HEK293 (cell line): ENCODE measurements around the gene RNF43.

ENCODE experiments used
- GLIS1 ChIP-seq: fragments of 450-650 bp; formaldehyde crosslinking; IDR thresholded peaks from 2 replicates; pipeline ENCODE4 v1.5.1; 2016; ENCODE audit warnings: missing biosample characterization, missing genetic modification characterization
- IKZF3 ChIP-seq: fragments of 450-650 bp; IDR thresholded peaks from 2 replicates; pipeline ENCODE4 v1.5.0; 2018; ENCODE audit warnings: missing biosample characterization, mild to moderate bottlenecking, missing genetic modification characterization, moderate library complexity
- KLF16 ChIP-seq: fragments of 450-650 bp; formaldehyde crosslinking; IDR thresholded peaks from 2 replicates; pipeline ENCODE4 v1.5.1; 2017; ENCODE audit warnings: missing biosample characterization, missing genetic modification characterization
- SCRT2 ChIP-seq: fragments of 450-650 bp; formaldehyde crosslinking; IDR thresholded peaks from 2 replicates; pipeline ENCODE4 v1.5.1; 2016; ENCODE audit warnings: missing biosample characterization, missing genetic modification characterization
- SP3 ChIP-seq: fragments of 450-650 bp; formaldehyde crosslinking; IDR thresholded peaks from 2 replicates; pipeline ENCODE4 v1.5.1; 2016; ENCODE audit warnings: missing biosample characterization, missing genetic modification characterization
- YY1 ChIP-seq: fragments of 450-650 bp; formaldehyde crosslinking; IDR thresholded peaks from 2 replicates; pipeline ENCODE4 v1.5.1; 2018; ENCODE audit warnings: missing biosample characterization, missing genetic modification characterization
- ZBTB17 ChIP-seq: fragments of 450-650 bp; formaldehyde crosslinking; IDR thresholded peaks from 2 replicates; pipeline ENCODE4 v1.5.1; 2016; ENCODE audit warnings: missing biosample characterization, missing genetic modification characterization
- ZFHX2 ChIP-seq: fragments of 450-650 bp; formaldehyde crosslinking; conservative IDR thresholded peaks from 2 replicates; pipeline ENCODE4 v1.5.1; 2016; ENCODE audit warnings: missing biosample characterization, missing genetic modification characterization
- ZNF239 ChIP-seq: fragments of 450-650 bp; formaldehyde crosslinking; IDR thresholded peaks from 2 replicates; pipeline ENCODE4 v1.5.1; 2016; ENCODE audit warnings: missing biosample characterization, missing genetic modification characterization
- ZNF311 ChIP-seq: fragments of 450-650 bp; formaldehyde crosslinking; IDR thresholded peaks from 2 replicates; pipeline ENCODE4 v1.5.1; 2017; ENCODE audit warnings: missing biosample characterization, missing genetic modification characterization, borderline replicate concordance
- ZNF324 ChIP-seq: fragments of 450-650 bp; formaldehyde crosslinking; IDR thresholded peaks from 2 replicates; pipeline ENCODE4 v1.5.1; 2016; ENCODE audit warnings: missing biosample characterization, missing genetic modification characterization
- ZNF391 ChIP-seq: fragments of 450-650 bp; formaldehyde crosslinking; IDR thresholded peaks from 2 replicates; pipeline ENCODE4 v1.5.1; 2016; ENCODE audit warnings: low read depth, missing biosample characterization, missing genetic modification characterization, borderline replicate concordance
- ZNF394 ChIP-seq: fragments of 450-650 bp; formaldehyde crosslinking; IDR thresholded peaks from 2 replicates; pipeline ENCODE4 v1.5.1; 2016; ENCODE audit warnings: missing biosample characterization, missing genetic modification characterization, mild to moderate bottlenecking, moderate library complexity, borderline replicate concordance
- ZNF404 ChIP-seq: fragments of 450-650 bp; formaldehyde crosslinking; IDR thresholded peaks from 2 replicates; pipeline ENCODE4 v1.5.1; 2017; ENCODE audit warnings: missing biosample characterization, missing genetic modification characterization
- ZNF560 ChIP-seq: fragments of 450-650 bp; formaldehyde crosslinking; IDR thresholded peaks from 2 replicates; pipeline ENCODE4 v1.5.1; 2017; ENCODE audit warnings: missing biosample characterization, missing genetic modification characterization, borderline replicate concordance
- ZNF585B ChIP-seq: fragments of 450-650 bp; formaldehyde crosslinking; IDR thresholded peaks from 2 replicates; pipeline ENCODE4 v1.5.1; 2016; ENCODE audit warnings: missing biosample characterization, missing genetic modification characterization
- ZNF658 ChIP-seq: fragments of 450-650 bp; formaldehyde crosslinking; IDR thresholded peaks from 2 replicates; pipeline ENCODE4; 2016; ENCODE audit warnings: missing biosample characterization, missing genetic modification characterization
- ZNF777 ChIP-seq: fragments of 450-650 bp; formaldehyde crosslinking; IDR thresholded peaks from 2 replicates; pipeline ENCODE4 v1.5.1; 2017; ENCODE audit warnings: missing biosample characterization, missing genetic modification characterization, borderline replicate concordance
- TF ChIP-seq, protein P1 (sequence below): fragments of 450-650 bp; formaldehyde crosslinking; conservative IDR thresholded peaks from 2 replicates; pipeline ENCODE4 v1.5.1; 2016; ENCODE audit warnings: low read depth, missing biosample characterization, missing genetic modification characterization
- TF ChIP-seq, protein P2 (sequence below): fragments of 450-650 bp; formaldehyde crosslinking; IDR thresholded peaks from 2 replicates; pipeline ENCODE4 v1.5.1; 2016; ENCODE audit warnings: missing biosample characterization, missing genetic modification characterization
- TF ChIP-seq, protein P3 (sequence below): fragments of 450-650 bp; formaldehyde crosslinking; IDR thresholded peaks from 2 replicates; pipeline ENCODE4 v1.5.1; 2016; ENCODE audit warnings: missing biosample characterization, missing genetic modification characterization
- TF ChIP-seq, protein P4 (sequence below): fragments of 450-650 bp; formaldehyde crosslinking; IDR thresholded peaks from 2 replicates; pipeline ENCODE4 v1.5.1; 2016; ENCODE audit warnings: missing biosample characterization, missing genetic modification characterization
- TF ChIP-seq, protein P5 (sequence below): fragments of 450-650 bp; formaldehyde crosslinking; IDR thresholded peaks from 2 replicates; pipeline ENCODE4 v1.5.1; 2016; ENCODE audit warnings: missing biosample characterization, missing genetic modification characterization
- TF ChIP-seq, protein P6 (sequence below): fragments of 450-650 bp; formaldehyde crosslinking; IDR thresholded peaks from 2 replicates; pipeline ENCODE4 v1.5.1; 2016; ENCODE audit warnings: missing biosample characterization, missing genetic modification characterization
- TF ChIP-seq, protein P7 (sequence below): fragments of 450-650 bp; formaldehyde crosslinking; IDR thresholded peaks from 2 replicates; pipeline ENCODE4 v1.5.1; 2016; ENCODE audit warnings: missing biosample characterization, missing genetic modification characterization

RNF43 gene

DNA sequence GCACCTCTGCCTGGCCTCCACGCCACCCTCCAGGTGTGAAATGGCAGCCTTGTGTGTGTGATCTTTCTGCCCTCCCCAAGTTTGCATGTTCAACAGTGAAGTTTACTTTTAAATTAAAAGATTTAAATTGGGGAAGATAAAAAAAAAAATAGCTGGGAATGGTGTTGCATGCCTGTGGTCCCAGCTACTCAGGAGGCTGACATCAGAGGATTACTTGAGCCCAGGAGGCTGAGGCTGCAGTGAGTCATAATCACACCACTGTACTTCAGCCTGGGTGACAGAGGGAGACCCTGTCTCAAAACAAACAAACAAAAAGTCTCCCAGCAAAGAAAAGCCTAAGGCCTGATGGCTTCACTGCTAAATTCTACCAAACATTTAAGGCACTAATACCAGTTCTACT is 35.4 kb upstream of the RNF43 start (continued):
- no peak for TF ChIP-seq YY1 (tag by site-specific recombination)
- 0 out of 2 replicates have a peak, but pooled peaks have one; percentile 19 for TF ChIP-seq ZBTB17
- TF ChIP-seq, protein P1, sequence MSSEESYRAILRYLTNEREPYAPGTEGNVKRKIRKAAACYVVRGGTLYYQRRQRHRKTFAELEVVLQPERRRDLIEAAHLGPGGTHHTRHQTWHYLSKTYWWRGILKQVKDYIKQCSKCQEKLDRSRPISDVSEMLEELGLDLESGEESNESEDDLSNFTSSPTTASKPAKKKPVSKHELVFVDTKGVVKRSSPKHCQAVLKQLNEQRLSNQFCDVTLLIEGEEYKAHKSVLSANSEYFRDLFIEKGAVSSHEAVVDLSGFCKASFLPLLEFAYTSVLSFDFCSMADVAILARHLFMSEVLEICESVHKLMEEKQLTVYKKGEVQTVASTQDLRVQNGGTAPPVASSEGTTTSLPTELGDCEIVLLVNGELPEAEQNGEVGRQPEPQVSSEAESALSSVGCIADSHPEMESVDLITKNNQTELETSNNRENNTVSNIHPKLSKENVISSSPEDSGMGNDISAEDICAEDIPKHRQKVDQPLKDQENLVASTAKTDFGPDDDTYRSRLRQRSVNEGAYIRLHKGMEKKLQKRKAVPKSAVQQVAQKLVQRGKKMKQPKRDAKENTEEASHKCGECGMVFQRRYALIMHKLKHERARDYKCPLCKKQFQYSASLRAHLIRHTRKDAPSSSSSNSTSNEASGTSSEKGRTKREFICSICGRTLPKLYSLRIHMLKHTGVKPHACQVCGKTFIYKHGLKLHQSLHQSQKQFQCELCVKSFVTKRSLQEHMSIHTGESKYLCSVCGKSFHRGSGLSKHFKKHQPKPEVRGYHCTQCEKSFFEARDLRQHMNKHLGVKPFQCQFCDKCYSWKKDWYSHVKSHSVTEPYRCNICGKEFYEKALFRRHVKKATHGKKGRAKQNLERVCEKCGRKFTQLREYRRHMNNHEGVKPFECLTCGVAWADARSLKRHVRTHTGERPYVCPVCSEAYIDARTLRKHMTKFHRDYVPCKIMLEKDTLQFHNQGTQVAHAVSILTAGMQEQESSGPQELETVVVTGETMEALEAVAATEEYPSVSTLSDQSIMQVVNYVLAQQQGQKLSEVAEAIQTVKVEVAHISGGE (tag by site-specific recombination), result no peak
- peak; percentile 71; the same call in 1 of the 2 replicates for TF ChIP-seq ZNF394 (tag by site-specific recombination)
- TF ChIP-seq, protein P2, sequence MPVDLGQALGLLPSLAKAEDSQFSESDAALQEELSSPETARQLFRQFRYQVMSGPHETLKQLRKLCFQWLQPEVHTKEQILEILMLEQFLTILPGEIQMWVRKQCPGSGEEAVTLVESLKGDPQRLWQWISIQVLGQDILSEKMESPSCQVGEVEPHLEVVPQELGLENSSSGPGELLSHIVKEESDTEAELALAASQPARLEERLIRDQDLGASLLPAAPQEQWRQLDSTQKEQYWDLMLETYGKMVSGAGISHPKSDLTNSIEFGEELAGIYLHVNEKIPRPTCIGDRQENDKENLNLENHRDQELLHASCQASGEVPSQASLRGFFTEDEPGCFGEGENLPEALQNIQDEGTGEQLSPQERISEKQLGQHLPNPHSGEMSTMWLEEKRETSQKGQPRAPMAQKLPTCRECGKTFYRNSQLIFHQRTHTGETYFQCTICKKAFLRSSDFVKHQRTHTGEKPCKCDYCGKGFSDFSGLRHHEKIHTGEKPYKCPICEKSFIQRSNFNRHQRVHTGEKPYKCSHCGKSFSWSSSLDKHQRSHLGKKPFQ, result no peak
- TF ChIP-seq ZNF311 (tag by site-specific recombination), result no peak
- peak; percentile 85 for TF ChIP-seq GLIS1 (tag by site-specific recombination)
- TF ChIP-seq, protein P3, sequence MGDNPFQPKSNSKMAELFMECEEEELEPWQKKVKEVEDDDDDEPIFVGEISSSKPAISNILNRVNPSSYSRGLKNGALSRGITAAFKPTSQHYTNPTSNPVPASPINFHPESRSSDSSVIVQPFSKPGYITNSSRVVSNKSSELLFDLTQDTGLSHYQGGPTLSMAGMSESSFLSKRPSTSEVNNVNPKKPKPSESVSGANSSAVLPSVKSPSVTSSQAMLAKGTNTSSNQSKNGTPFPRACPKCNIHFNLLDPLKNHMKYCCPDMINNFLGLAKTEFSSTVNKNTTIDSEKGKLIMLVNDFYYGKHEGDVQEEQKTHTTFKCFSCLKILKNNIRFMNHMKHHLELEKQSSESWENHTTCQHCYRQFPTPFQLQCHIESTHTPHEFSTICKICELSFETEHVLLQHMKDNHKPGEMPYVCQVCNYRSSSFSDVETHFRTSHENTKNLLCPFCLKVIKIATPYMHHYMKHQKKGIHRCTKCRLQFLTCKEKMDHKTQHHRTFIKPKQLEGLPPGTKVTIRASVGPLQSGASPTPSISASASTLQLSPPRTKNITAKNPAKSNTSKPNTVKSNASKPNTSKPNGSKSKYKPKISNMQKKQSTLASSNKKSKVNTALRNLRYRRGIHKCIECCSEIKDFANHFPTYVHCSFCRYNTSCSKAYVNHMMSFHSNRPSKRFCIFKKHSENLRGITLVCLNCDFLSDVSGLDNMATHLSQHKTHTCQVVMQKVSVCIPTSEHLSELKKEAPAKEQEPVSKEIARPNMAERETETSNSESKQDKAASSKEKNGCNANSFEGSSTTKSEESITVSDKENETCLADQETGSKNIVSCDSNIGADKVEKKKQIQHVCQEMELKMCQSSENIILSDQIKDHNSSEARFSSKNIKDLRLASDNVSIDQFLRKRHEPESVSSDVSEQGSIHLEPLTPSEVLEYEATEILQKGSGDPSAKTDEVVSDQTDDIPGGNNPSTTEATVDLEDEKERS (tag by site-specific recombination), result no peak
- TF ChIP-seq ZNF391 (tag by site-specific recombination), result no peak
- no peak for TF ChIP-seq ZNF404 (tag by site-specific recombination)
- TF ChIP-seq IKZF3 (tag by site-specific recombination), result no peak
- TF ChIP-seq, protein P4, sequence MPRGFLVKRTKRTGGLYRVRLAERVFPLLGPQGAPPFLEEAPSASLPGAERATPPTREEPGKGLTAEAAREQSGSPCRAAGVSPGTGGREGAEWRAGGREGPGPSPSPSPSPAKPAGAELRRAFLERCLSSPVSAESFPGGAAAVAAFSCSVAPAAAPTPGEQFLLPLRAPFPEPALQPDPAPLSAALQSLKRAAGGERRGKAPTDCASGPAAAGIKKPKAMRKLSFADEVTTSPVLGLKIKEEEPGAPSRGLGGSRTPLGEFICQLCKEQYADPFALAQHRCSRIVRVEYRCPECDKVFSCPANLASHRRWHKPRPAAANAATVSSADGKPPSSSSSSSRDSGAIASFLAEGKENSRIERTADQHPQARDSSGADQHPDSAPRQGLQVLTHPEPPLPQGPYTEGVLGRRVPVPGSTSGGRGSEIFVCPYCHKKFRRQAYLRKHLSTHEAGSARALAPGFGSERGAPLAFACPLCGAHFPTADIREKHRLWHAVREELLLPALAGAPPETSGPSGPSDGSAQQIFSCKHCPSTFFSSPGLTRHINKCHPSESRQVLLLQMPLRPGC (tag by site-specific recombination), result peak; percentile 71
- TF ChIP-seq ZNF585B (tag by site-specific recombination), result no peak
- TF ChIP-seq, protein P5, sequence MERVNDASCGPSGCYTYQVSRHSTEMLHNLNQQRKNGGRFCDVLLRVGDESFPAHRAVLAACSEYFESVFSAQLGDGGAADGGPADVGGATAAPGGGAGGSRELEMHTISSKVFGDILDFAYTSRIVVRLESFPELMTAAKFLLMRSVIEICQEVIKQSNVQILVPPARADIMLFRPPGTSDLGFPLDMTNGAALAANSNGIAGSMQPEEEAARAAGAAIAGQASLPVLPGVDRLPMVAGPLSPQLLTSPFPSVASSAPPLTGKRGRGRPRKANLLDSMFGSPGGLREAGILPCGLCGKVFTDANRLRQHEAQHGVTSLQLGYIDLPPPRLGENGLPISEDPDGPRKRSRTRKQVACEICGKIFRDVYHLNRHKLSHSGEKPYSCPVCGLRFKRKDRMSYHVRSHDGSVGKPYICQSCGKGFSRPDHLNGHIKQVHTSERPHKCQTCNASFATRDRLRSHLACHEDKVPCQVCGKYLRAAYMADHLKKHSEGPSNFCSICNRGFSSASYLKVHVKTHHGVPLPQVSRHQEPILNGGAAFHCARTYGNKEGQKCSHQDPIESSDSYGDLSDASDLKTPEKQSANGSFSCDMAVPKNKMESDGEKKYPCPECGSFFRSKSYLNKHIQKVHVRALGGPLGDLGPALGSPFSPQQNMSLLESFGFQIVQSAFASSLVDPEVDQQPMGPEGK (tag by site-specific recombination), result no peak
- no peak for TF ChIP-seq ZNF324 (tag by site-specific recombination)
- no peak for TF ChIP-seq ZFHX2 (tag by site-specific recombination)
- TF ChIP-seq ZNF777 (tag by site-specific recombination), result no peak
- TF ChIP-seq KLF16 (tag by site-specific recombination), result no peak
- TF ChIP-seq, protein P6, sequence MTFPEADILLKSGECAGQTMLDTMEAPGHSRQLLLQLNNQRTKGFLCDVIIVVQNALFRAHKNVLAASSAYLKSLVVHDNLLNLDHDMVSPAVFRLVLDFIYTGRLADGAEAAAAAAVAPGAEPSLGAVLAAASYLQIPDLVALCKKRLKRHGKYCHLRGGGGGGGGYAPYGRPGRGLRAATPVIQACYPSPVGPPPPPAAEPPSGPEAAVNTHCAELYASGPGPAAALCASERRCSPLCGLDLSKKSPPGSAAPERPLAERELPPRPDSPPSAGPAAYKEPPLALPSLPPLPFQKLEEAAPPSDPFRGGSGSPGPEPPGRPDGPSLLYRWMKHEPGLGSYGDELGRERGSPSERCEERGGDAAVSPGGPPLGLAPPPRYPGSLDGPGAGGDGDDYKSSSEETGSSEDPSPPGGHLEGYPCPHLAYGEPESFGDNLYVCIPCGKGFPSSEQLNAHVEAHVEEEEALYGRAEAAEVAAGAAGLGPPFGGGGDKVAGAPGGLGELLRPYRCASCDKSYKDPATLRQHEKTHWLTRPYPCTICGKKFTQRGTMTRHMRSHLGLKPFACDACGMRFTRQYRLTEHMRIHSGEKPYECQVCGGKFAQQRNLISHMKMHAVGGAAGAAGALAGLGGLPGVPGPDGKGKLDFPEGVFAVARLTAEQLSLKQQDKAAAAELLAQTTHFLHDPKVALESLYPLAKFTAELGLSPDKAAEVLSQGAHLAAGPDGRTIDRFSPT (tag by site-specific recombination), result no peak
- no peak for TF ChIP-seq ZNF658 (tag by site-specific recombination)
- no peak for TF ChIP-seq ZNF560 (tag by site-specific recombination)
- TF ChIP-seq SP3 (tag by site-specific recombination), result no peak
- TF ChIP-seq ZNF239, result no peak
- TF ChIP-seq, protein P7, sequence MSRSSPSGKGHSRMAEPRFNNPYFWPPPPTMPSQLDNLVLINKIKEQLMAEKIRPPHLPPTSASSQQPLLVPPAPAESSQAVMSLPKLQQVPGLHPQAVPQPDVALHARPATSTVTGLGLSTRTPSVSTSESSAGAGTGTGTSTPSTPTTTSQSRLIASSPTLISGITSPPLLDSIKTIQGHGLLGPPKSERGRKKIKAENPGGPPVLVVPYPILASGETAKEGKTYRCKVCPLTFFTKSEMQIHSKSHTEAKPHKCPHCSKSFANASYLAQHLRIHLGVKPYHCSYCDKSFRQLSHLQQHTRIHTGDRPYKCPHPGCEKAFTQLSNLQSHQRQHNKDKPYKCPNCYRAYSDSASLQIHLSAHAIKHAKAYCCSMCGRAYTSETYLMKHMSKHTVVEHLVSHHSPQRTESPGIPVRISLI (tag by site-specific recombination), result peak; percentile 57; the same call in 1 of the 2 replicates
- no peak for TF ChIP-seq SCRT2
